ENCODE measurements around the gene CEACAM18. TPM values are rescaled to one million over a fixed set of nuclear protein-coding genes. Genes with fewer than 3 reads are reported as not detected.

CEACAM18 gene
- total RNA-seq, 1 donor from 2014 or later, result not detected

- TF ChIP-seq POLR2AphosphoS5 (IDR thresholded peaks at IDR 0.05; ENCODE audit: insufficient read depth in 1 of 2, low read depth in 1 of 2) (no peak), POLR2A (IDR thresholded peaks at IDR 0.05) (no peak), CTCF (IDR thresholded peaks at IDR 0.05) (no peak)
- Histone ChIP-seq H3K27ac (no peak overlapping the region), H3K4me1 (no peaks in the 10 kb centered on the region), H3K4me3 (no peak overlapping the region), H3K36me3 (no peaks in the 10 kb centered on the region), H3K27me3 (no peaks in the 10 kb centered on the region), H3K9me3 (no peaks in the 10 kb centered on the region)
- DNase-seq (ENCODE audit: extremely low spot score in 2 of 2), result no peak
- intact Hi-C loops (cut with DNase I), result loop anchor here (10.0 kb wide), 1 partner anchor 305 kb away; no protein-coding TSS in a partner anchor
Observed at GRCh38 chr19:51479531-51480331, 1.4 kb downstream of the CEACAM18 start.

DNA sequence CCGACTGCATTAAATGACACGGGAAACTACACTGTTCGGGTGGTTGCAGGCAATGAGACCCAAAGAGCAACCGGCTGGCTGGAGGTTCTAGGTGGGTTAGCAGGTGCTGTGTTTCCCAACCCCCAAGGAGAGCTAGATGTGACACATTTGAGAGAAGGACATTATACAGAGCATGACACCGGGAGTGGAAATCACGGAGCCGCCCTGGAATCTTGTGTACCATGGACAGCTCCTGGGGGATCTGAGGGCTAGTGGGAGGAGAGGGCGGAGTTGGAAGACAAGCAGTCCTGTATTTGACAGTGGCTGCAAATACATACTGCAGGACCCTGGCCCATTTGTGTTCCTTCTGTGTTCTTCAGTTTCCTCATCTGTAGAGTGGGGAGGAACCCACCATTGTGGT lies 2.3 kb downstream of the CEACAM18 start:
- intact Hi-C loops (cut with DNase I), result no loop called here
- TF ChIP-seq POLR2AphosphoS5 (IDR thresholded peaks at IDR 0.05; ENCODE audit: insufficient read depth in 1 of 2, low read depth in 1 of 2), result no peak
- TF ChIP-seq CTCF (IDR thresholded peaks at IDR 0.05), result no peak
- no peaks in the 10 kb centered on the region for H3K36me3 ChIP-seq
- no peak overlapping the region for H3K4me3 ChIP-seq
- H3K27me3 ChIP-seq, result no peaks in the 10 kb centered on the region
- H3K9me3 ChIP-seq, result no peaks in the 10 kb centered on the region
- H3K4me1 ChIP-seq, result no peaks in the 10 kb centered on the region
- H3K27ac ChIP-seq, result no peak overlapping the region
- DNase-seq (ENCODE audit: extremely low spot score in 2 of 2), result no peak

DNA sequence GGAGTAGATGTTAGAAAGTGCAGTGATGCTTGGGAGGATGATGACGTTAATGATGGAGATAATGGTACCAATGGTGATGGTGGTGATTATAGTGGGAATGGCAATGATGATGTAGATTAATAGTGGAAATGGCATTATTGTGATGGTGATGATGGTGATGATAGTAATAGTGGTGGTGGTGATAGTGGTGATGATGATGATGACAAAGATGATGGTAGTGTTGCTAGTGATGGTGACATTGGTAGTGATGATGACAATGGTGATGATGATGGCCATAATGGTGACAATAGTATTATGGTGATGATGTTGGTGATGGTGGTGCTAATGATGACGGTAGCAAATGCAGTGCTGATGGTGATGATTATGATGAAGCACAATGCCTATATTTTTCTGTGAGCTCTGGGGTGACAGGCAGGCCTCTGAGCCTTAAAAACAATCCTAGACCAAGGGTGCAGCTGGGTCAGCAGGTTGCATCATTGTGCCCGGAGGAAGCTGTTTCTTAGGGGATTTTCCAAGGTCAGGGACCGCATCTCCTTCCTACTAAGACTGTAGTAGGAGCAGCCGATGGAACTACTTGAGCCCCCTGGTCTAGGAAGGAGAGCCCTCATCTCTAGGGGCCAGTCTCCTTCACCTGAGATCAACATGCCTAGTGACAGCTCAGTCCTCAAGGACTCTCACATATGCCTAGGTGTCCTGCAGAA lies 7.8 kb downstream of the CEACAM18 start:
- Histone ChIP-seq H3K27me3 (no peaks in the 10 kb centered on the region), H3K27ac (no peak overlapping the region), H3K4me3 (no peak overlapping the region), H3K9me3 (no peaks in the 10 kb centered on the region), H3K36me3 (no peaks in the 10 kb centered on the region), H3K4me1 (no peaks in the 10 kb centered on the region)
- DNase-seq (ENCODE audit: extremely low spot score in 2 of 2), result no peak
- TF ChIP-seq POLR2A (IDR thresholded peaks at IDR 0.05) (no peak), CTCF (IDR thresholded peaks at IDR 0.05) (no peak), POLR2AphosphoS5 (IDR thresholded peaks at IDR 0.05; ENCODE audit: insufficient read depth in 1 of 2, low read depth in 1 of 2) (no peak)
- intact Hi-C loops (cut with DNase I), result no loop called here

DNA sequence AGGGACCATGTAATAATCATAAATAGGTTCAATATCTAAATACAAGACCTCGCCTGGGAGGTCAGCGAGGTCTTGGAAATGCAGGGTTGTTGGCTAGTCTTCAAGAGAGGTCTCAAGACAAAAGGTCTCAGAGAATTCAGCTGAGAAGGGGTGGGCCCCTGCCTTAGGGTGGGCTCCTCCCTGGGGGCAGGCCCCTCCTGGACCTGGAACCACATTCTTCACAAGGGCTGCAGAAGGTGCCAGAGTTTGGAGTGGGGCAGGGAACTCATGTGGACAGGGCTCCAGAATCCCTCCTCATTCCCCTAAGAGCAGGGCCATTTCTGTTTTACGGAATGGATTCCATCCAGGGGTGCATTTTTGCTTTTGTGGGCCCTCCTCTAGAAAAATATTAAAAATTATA lies 10.2 kb downstream of the CEACAM18 start:
- Histone ChIP-seq H3K4me3 (no peak overlapping the region), H3K27me3 (no peaks in the 10 kb centered on the region)
- TF ChIP-seq POLR2AphosphoS5 (IDR thresholded peaks at IDR 0.05; ENCODE audit: insufficient read depth in 1 of 2, low read depth in 1 of 2) (no peak), POLR2A (IDR thresholded peaks at IDR 0.05) (no peak), CTCF (IDR thresholded peaks at IDR 0.05) (no peak)

DNA sequence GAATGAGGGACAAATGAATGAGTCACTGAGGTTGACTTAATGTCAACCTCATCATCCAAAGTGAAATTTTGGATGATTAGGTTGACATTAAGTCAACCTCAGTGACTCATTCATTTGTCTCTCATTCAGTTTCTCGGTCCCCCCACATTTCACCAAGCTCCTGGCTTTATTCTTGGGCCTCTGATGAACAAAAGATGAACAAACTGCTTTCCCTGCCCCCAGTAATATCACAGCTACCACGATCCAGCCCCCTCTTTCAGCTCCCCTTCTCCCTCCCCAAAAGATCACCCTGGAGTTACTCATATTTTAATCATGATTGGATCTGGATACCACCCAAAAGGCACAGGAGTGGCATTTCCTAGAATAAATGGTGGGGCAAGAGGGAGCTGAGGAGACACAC lies 10.8 kb downstream of the CEACAM18 start:
- Histone ChIP-seq H3K27ac (no peak overlapping the region), H3K9me3 (no peaks in the 10 kb centered on the region), H3K4me3 (no peak overlapping the region), H3K27me3 (no peaks in the 10 kb centered on the region), H3K36me3 (no peaks in the 10 kb centered on the region), H3K4me1 (no peaks in the 10 kb centered on the region)
- intact Hi-C loops (cut with DNase I), result no loop called here
- TF ChIP-seq POLR2A (IDR thresholded peaks at IDR 0.05) (no peak), POLR2AphosphoS5 (IDR thresholded peaks at IDR 0.05; ENCODE audit: insufficient read depth in 1 of 2, low read depth in 1 of 2) (no peak), CTCF (IDR thresholded peaks at IDR 0.05) (no peak)
- DNase-seq (ENCODE audit: extremely low spot score in 2 of 2), result no peak

More for the DNA sequence above, 10.2 kb downstream of the CEACAM18 start:
- H3K36me3 ChIP-seq, result no peaks in the 10 kb centered on the region
- no peaks in the 10 kb centered on the region for H3K9me3 ChIP-seq
- intact Hi-C loops (cut with DNase I), result no loop called here
- DNase-seq (ENCODE audit: extremely low spot score in 2 of 2), result no peak
- H3K27ac ChIP-seq, result no peak overlapping the region
- H3K4me1 ChIP-seq, result no peaks in the 10 kb centered on the region

All from vagina (tissue), 2 donors.